Glomerular visceral epithelial cell (primary cell): Measurements from ENCODE around the gene LATS2.
"Not testable (repeated sequence)": the region's sequence is repeated elsewhere in the genome, so short reads cannot be mapped to it uniquely, and the experiment has no call there.

Experiments
- DNase-seq: peaks from one replicate; pipeline ENCODE4 v3.0.0-alpha.2; 2016; ENCODE audit errors: extremely low spot score

Gene LATS2

GRCh38 chr13:21075379-21076249 is 14.2 kb upstream of the LATS2 start:
- DNase-seq: no peak

GRCh38 chr13:21075011-21075378 is 13.6 kb upstream of the LATS2 start:
- DNase-seq: no peak

- no peak for DNase-seq
Measured at GRCh38 chr13:21074546-21074945, 13.2 kb upstream of the LATS2 start.

- DNase-seq: no peak
Measured at GRCh38 chr13:21071924-21072323, 10.5 kb upstream of the LATS2 start.

GRCh38 chr13:21071015-21071414 is 9.6 kb upstream of the LATS2 start:
- no peak for DNase-seq

- peak; percentile 81 for DNase-seq
Measured at GRCh38 chr13:21069561-21070004, 8.2 kb upstream of the LATS2 start.

GRCh38 chr13:21067848-21068247 is 6.5 kb upstream of the LATS2 start:
- no peak for DNase-seq

GRCh38 chr13:21066946-21067345 is 5.6 kb upstream of the LATS2 start:
- no peak for DNase-seq

- no peak for DNase-seq
Measured at GRCh38 chr13:21065686-21066085, 4.3 kb upstream of the LATS2 start.

- DNase-seq: no peak
Measured at GRCh38 chr13:21063031-21063430, 1.6 kb upstream of the LATS2 start.

- DNase-seq: peak; percentile 48
Measured at GRCh38 chr13:21060338-21061028, 903 bp downstream of the LATS2 start.

- DNase-seq: no peak
Measured at GRCh38 chr13:21059641-21060337, 1.6 kb downstream of the LATS2 start.

- peak; percentile 28 for DNase-seq
Measured at GRCh38 chr13:21058361-21058760, 3.0 kb downstream of the LATS2 start.

- DNase-seq: no peak
Measured at GRCh38 chr13:21055511-21056045, 5.8 kb downstream of the LATS2 start.

- DNase-seq: no peak
Measured at GRCh38 chr13:21055016-21055415, 6.4 kb downstream of the LATS2 start.

- DNase-seq: no peak
Measured at GRCh38 chr13:21054313-21054712, 7.1 kb downstream of the LATS2 start.

GRCh38 chr13:21053231-21053630 is 8.2 kb downstream of the LATS2 start:
- DNase-seq: no peak

GRCh38 chr13:21051675-21052074 is 9.7 kb downstream of the LATS2 start:
- no peak for DNase-seq

GRCh38 chr13:21050288-21051197 is 10.8 kb downstream of the LATS2 start:
- DNase-seq: no peak

- DNase-seq: not testable (repeated sequence)
Measured at GRCh38 chr13:21049731-21050130, 11.7 kb downstream of the LATS2 start.
